GOT3 (cell line): ENCODE data around the gene POLR2J.
"Not testable (repeated sequence)": the region's sequence is repeated elsewhere in the genome, so short reads cannot be mapped to it uniquely, and the experiment has no call there.

Experiments
- DNase-seq: peaks from one replicate; lab custom pipeline; 2025; ENCODE audit warnings: mixed read lengths; lab: John Stamatoyannopoulos, UW

The POLR2J gene

GRCh38 chr7:102478314-102479208 is at the start of gene POLR2J:
Gene POLR2J (minus strand): TSS chr7:102478922. CDS start chr7:102478860, 62 bp downstream.
- not testable (repeated sequence) for DNase-seq

- not testable (repeated sequence) for DNase-seq
These were observed 49.4 kb upstream of the POLR2J start for GRCh38 chr7:102527822-102528793.

- DNase-seq: not testable (repeated sequence)
These were observed 48.5 kb upstream of the POLR2J start for GRCh38 chr7:102527182-102527581.

GRCh38 chr7:102524803-102525202 is 46.1 kb upstream of the POLR2J start:
- not testable (repeated sequence) for DNase-seq

GRCh38 chr7:102520797-102521196 is 42.1 kb upstream of the POLR2J start:
- DNase-seq: not testable (repeated sequence)

- DNase-seq: not testable (repeated sequence)
These were observed 38.9 kb upstream of the POLR2J start, which contains the start of gene RASA4B for GRCh38 chr7:102517550-102518147. Gene RASA4B (minus strand): TSS chr7:102517777. CDS start chr7:102517710, 67 bp downstream.

GRCh38 chr7:102516951-102517350 is 38.2 kb upstream of the POLR2J start:
- DNase-seq: not testable (repeated sequence)

GRCh38 chr7:102515889-102516288 is 37.2 kb upstream of the POLR2J start:
- not testable (repeated sequence) for DNase-seq

- DNase-seq: not testable (repeated sequence)
These were observed 36.4 kb upstream of the POLR2J start for GRCh38 chr7:102514881-102515721.

GRCh38 chr7:102512642-102513221 is 34.0 kb upstream of the POLR2J start:
- DNase-seq: not testable (repeated sequence)

- not testable (repeated sequence) for DNase-seq
These were observed 33.3 kb upstream of the POLR2J start for GRCh38 chr7:102511860-102512522.

GRCh38 chr7:102510575-102510974 is 31.9 kb upstream of the POLR2J start:
- not testable (repeated sequence) for DNase-seq

GRCh38 chr7:102507410-102508088 is 28.8 kb upstream of the POLR2J start:
- DNase-seq: not testable (repeated sequence)

- DNase-seq: not testable (repeated sequence)
These were observed 26.8 kb upstream of the POLR2J start for GRCh38 chr7:102505298-102506185.

GRCh38 chr7:102503141-102503540 is 24.4 kb upstream of the POLR2J start:
- DNase-seq: not testable (repeated sequence)

GRCh38 chr7:102498321-102498720 is 19.6 kb upstream of the POLR2J start:
- DNase-seq: not testable (repeated sequence)

GRCh38 chr7:102497308-102497707 is 18.6 kb upstream of the POLR2J start:
- DNase-seq: not testable (repeated sequence)

GRCh38 chr7:102496861-102497260 is 18.1 kb upstream of the POLR2J start:
- not testable (repeated sequence) for DNase-seq
